Progenitor cell of endocrine pancreas (in vitro differentiated cells): ENCODE measurements around the gene GARS1. TPM values are rescaled to one million over a fixed set of nuclear protein-coding genes. Genes with fewer than 3 reads are reported as not detected.

ENCODE experiments used
- DNase-seq: peaks from one replicate; pipeline ENCODE4 v3.0.0; 2021; ENCODE audit warnings: low spot score; ENCODE audit not compliant: unreplicated experiment
- H3K27ac Mint-ChIP-seq: 2 replicates; pipeline ENCODE4 v1.8.0; 2021; ENCODE audit warnings: mild to moderate bottlenecking, moderate library complexity, mixed read lengths
- H3K27me3 Mint-ChIP-seq: 2 replicates; pipeline ENCODE4 v1.8.0; 2021; ENCODE audit warnings: mixed read lengths
- H3K36me3 Mint-ChIP-seq: 2 replicates; pipeline ENCODE4 v1.8.0; 2022; ENCODE audit warnings: mixed read lengths; ENCODE audit not compliant: insufficient read depth
- H3K4me1 Mint-ChIP-seq: 2 replicates; pipeline ENCODE4 v1.8.0; 2021; ENCODE audit warnings: low read depth, mixed read lengths
- H3K4me3 Mint-ChIP-seq: 2 replicates; pipeline ENCODE4 v1.8.0; 2021; ENCODE audit warnings: low read depth, mild to moderate bottlenecking, moderate library complexity, mixed read lengths
- H3K9me3 Mint-ChIP-seq: 2 replicates; pipeline ENCODE4 v1.8.0; 2021; ENCODE audit warnings: low read depth, mixed read lengths
- total RNA-seq: library from RNA; stranded (reverse); gene quantifications from 2 replicates; pipeline ENCODE4 v1.2.1, GENCODE V29; 2021
- TF ChIP-seq, protein P1 (sequence below): fragments of 200-600 bp; sonication (generic); IDR thresholded peaks from one replicate; pipeline ENCODE4 v1.5.0; 2021; ENCODE audit warnings: antibody characterized with exemption, mild to moderate bottlenecking; ENCODE audit not compliant: unreplicated experiment

The GARS1 gene
- total RNA-seq, 1 donor from 2014 or later: 117 TPM

GRCh38 chr7:30682212-30683083 lies 87.8 kb downstream of the GARS1 start, which contains the start of gene CRHR2:
TSS of gene CRHR2 (minus strand) at chr7:30682456. CDS start at chr7:30682280, 176 bp downstream.
- Mint-ChIP-seq H3K27me3 (peaks cover 58% of the 10 kb centered on the region), H3K9me3 (no peaks in the 10 kb centered on the region), H3K27ac (no peak within 1 kb of the TSS), H3K4me1 (peaks cover 7% of the 10 kb centered on the region), H3K36me3 (no peaks in the 10 kb centered on the region), H3K4me3 (peak within 1 kb of the TSS; percentile 68)
- TF ChIP-seq, protein P1, sequence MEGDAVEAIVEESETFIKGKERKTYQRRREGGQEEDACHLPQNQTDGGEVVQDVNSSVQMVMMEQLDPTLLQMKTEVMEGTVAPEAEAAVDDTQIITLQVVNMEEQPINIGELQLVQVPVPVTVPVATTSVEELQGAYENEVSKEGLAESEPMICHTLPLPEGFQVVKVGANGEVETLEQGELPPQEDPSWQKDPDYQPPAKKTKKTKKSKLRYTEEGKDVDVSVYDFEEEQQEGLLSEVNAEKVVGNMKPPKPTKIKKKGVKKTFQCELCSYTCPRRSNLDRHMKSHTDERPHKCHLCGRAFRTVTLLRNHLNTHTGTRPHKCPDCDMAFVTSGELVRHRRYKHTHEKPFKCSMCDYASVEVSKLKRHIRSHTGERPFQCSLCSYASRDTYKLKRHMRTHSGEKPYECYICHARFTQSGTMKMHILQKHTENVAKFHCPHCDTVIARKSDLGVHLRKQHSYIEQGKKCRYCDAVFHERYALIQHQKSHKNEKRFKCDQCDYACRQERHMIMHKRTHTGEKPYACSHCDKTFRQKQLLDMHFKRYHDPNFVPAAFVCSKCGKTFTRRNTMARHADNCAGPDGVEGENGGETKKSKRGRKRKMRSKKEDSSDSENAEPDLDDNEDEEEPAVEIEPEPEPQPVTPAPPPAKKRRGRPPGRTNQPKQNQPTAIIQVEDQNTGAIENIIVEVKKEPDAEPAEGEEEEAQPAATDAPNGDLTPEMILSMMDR: peak; percentile 76
- DNase-seq: peak; percentile 40

DNA sequence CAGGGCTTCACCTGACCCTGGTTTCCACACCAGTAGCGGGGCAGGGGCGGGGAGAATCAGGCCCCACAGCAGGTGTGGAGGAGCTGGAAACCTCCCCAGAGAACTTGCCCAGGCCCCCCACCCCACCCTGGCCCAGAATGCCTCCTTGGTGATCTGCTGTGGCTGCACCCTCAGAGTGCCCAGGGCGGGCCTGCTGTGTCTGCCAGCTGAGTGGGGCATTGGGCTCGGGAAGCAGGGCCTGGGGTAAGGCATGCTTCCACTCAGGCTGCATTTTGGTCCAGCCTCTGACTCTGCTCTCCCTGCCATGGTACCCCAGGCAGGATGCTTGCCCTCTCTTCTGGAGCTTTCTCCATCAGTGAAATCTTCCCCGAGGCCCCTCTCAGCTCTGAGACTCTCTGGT lies 88.6 kb downstream of the GARS1 start:
- peak overlapping the region; percentile 68 for H3K4me3 Mint-ChIP-seq
- peaks cover 57% of the 10 kb centered on the region for H3K27me3 Mint-ChIP-seq

More for the DNA sequence above, 88.6 kb downstream of the GARS1 start:
- no peak for DNase-seq
- TF ChIP-seq, protein P1: no peak
- no peaks in the 10 kb centered on the region for H3K9me3 Mint-ChIP-seq
- no peak overlapping the region for H3K27ac Mint-ChIP-seq
- peaks cover 7% of the 10 kb centered on the region for H3K4me1 Mint-ChIP-seq
- no peaks in the 10 kb centered on the region for H3K36me3 Mint-ChIP-seq

Other genes starting within 250 kb of the GARS1 start
- 2.9 and 3.6 TPM in 2 replicates for gene NOD1, start 116.1 kb upstream of the GARS1 start, total RNA-seq
- gene GGCT, start 90.0 kb upstream of the GARS1 start, total RNA-seq: 54.0 and 54.7 TPM in 2 replicates
- not detected in 2 replicates for gene CRHR2, start 87.6 kb downstream of the GARS1 start, total RNA-seq
- gene INMT, start 157.3 kb downstream of the GARS1 start, total RNA-seq: 2.7 and 2.9 TPM in 2 replicates
- 14.3 and 15.5 TPM in 2 replicates for gene MINDY4, start 176.5 kb downstream of the GARS1 start, total RNA-seq